Activated gamma-delta T cell (primary cell): ENCODE results near the gene STRADA.
"Not testable (repeated sequence)": the region's sequence is repeated elsewhere in the genome, so short reads cannot be mapped to it uniquely, and the experiment has no call there.

Experiments
- DNase-seq: peaks from one replicate; lab custom pipeline; 2025; lab: John Stamatoyannopoulos, UW

STRADA gene

GRCh38 chr17:63754046-63754445, 12.4 kb upstream of the STRADA start:
- DNase-seq = no peak

DNA sequence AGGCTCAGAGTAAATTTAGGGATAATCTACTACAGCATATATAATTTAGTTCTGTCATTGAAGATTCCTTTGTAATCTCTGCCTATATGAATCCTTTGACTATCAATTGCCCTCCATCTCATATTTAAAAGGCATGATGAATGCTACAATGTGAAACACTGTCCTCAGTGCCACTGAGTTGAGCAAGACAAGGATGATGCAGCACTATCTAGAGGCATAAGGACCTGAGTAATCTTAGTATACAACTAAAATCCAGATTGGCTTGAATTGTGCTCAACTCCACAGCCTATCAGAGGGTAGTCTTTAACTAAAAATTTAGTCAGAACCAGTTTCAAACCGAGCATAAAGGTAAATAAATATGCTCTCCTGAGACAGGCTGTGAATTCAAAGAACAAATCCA, 11.6 kb upstream of the STRADA start:
- DNase-seq = no peak

- DNase-seq = no peak
Observed at GRCh38 chr17:63752707-63753106, 11.1 kb upstream of the STRADA start.

DNA sequence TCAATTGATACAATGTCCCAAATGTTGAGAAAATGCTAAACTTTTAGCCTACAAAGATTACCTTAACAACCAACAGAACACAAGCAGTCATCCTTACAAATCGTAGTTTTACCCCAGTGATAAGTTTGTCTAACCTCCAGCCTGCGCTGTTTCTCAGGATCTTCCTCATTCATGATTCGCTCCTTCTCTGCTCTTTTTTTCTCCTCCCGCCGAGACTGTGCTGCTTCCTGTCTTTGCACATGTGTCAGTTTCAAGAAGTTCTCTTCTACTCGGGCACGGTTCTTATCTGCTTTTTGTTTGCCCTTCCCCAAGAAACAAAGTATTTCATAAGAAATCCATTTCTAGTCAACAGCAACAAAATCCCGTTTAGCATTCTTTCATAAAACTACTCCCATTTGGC, 10.2 kb upstream of the STRADA start:
- DNase-seq = no peak

DNA sequence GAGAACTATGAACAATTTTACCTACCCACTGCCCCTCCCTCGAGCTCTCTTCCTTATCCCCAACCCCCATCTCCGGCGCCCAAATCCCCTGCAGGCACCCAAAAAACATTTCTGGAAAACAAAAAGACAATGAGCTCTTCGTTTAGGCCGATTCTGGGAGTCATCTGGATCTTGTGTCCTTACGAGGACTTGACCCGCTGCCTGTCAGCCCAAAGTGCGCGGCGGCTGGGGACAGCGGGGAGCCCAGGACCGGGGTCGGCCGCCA, 524 bp downstream of the STRADA start:
- DNase-seq = no peak

DNA sequence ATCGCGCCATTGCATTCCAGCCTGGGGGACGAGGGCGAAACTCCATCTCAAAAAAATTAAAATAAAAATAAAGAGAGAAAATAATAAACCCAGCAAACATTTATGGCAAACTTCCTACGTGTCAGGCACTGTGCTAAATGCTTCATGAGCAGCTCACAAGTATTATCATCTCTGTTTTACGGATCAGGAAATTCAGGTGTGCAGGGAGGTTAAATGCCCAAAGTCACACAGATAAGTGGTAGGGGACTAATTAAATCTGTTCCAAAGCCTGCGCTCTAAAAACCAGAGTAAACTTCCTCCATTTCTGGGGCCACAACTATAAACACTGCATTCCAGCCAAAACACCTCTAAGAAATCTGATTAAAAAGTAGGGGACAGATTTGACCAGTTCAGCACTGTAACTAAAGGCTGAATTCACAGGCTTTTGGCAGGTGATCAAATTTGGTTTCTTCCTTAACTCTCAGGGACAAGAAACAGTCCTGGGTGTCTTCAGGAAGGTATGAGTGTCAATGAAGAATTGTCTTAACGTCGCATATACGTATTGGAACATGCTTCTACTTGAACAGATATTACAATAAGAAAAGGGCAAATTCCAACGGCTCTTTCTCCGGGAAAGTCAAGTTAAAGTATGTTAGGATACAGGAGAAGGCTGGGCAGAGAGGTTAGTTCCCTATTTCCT, 996 bp downstream of the STRADA start:
- DNase-seq = no peak

DNA sequence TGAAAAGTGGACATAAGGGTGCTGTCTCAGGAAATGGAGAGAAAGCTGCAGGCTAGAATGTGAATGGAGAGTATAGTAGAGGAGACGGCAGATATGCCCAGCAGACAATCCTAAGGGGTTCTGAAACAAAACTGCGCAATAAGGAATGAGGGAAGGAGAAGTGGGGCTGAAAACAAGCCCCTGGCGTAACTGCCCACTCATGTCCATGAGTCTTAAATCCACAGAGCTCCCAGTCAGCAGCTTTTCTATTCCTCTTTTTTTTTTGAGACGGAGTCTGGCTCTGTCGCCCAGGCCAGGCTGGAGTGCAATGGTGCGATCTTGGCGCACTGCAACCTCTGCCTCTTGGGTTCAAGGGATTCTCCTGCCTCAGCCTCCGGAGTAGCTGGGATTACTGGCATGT, 5.9 kb downstream of the STRADA start:
- DNase-seq = no peak

DNA sequence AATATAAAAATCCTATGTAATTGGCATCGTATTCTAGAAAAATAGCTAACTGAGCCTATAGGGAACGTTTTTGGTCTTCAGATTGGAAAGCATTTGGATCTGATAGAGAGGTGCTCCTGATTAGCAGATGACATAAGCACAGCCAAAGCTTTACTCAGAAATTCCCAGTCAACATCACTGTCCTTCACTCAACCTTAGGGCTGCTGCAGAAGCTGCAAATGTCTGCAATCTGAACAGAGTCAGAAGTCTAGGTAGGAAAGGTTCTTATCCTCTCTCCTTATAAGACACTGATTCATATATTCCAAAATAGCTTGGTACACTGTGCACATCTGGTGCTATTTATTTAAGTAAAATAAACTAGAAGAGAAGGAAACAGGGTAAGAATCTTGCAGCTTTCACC, 19.2 kb downstream of the STRADA start:
- DNase-seq = no peak

- DNase-seq = not testable (repeated sequence)
Observed at GRCh38 chr17:63720194-63720593, 21.4 kb downstream of the STRADA start.

DNA sequence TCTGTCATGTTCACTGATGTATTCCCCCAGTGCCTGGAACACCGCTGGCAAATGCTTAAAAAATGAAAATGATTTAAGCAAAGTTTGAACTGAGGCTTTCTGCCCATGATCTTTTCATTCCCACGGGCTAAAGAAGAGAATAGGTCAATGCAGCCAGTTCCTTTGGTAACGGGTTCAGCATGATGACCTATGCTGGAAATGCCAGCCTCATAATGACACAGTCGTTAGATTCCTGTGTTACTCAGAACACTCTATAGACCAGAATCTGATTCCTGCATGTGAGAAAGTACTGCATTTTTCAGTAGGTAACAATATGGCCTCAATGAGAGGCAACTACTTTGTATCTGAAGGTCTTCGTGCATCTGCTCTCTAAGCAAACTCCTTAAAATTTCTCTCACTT, 22.6 kb downstream of the STRADA start:
- DNase-seq = no peak

GRCh38 chr17:63716426-63716825, 25.2 kb downstream of the STRADA start:
- no peak for DNase-seq

GRCh38 chr17:63714550-63715277, 26.9 kb downstream of the STRADA start:
- DNase-seq = no peak

GRCh38 chr17:63709110-63709509, 32.5 kb downstream of the STRADA start:
- no peak for DNase-seq

DNA sequence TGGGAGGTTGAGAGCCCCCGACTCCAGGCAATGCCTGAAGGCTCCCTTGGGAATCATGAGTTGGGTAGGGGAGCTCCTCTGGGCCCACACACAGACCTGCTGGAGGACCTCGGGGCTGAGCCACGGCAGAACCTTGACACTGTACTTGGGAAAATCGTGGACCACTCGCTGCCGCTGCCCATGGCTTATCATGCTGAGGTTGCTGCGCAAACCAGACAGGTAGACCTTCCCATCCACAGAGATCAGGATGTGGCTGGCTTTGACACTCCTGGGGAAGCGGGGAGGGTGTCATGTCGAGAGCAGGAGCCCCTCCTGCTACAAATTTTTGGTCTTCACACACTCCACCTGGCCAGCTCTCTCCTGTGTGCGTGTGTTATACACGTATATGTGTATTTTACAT, 34.4 kb downstream of the STRADA start:
- DNase-seq = no peak

GRCh38 chr17:63706336-63707082, 35.1 kb downstream of the STRADA start:
- DNase-seq = no peak

DNA sequence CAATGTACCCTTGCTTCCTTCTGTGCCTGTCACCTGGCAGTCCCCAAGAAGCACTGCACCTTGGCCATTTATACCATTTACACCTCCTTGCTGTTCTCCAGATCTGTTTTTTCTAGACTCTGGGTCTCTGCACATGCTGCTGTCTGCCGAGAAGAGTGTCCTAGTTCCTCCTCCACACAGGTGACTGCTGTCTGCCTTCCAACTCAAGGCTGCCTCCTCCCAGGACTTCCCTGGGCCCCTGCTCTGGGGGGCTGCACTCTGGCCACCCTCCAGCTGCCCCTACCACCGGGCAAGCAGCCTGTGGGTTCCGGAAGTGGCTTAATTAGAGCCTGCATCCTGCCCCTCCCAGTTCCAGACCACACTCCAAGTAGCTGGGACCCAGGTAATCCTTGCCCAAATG, 35.9 kb downstream of the STRADA start:
- no peak for DNase-seq

DNA sequence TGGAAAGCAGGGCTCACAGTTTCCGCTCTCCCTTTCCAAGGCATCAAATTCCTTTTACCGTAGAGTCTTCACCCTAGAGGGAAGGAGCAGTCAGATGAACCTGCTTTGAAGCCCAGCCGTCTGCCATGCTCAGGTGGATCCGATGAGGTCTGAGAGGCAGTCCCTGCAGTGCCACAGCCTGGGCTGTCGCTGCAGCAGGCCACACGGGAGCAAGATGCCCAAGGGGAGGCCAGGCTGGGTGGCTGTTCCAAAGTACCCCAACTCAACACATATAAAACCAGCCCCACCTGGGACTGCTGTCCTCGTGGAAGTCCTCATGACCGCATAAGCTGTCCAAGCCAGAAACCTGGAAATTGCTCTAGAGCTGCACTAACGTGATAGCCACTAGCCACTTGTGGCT, 36.8 kb downstream of the STRADA start:
- no peak for DNase-seq

- DNase-seq = no peak
Observed at GRCh38 chr17:63704259-63704576, 37.4 kb downstream of the STRADA start.

GRCh38 chr17:63703556-63704258, 37.9 kb downstream of the STRADA start:
- no peak for DNase-seq

- no peak for DNase-seq
Observed at GRCh38 chr17:63703029-63703428, 38.6 kb downstream of the STRADA start.

DNA sequence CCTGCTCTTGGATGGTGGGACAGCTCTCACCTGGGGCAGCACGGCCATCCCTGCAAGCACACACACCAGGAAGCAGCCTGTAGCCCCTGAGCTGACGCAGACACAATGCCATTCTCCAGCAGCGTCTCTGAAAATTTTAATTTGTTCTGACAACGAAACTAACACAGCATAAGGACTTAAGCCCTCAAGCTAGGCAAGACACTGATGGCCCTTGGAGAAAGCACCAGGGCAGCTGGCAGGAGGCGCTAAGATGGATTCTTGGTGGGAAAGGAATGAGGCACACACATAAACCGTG, 38.9 kb downstream of the STRADA start:
- no peak for DNase-seq

DNA sequence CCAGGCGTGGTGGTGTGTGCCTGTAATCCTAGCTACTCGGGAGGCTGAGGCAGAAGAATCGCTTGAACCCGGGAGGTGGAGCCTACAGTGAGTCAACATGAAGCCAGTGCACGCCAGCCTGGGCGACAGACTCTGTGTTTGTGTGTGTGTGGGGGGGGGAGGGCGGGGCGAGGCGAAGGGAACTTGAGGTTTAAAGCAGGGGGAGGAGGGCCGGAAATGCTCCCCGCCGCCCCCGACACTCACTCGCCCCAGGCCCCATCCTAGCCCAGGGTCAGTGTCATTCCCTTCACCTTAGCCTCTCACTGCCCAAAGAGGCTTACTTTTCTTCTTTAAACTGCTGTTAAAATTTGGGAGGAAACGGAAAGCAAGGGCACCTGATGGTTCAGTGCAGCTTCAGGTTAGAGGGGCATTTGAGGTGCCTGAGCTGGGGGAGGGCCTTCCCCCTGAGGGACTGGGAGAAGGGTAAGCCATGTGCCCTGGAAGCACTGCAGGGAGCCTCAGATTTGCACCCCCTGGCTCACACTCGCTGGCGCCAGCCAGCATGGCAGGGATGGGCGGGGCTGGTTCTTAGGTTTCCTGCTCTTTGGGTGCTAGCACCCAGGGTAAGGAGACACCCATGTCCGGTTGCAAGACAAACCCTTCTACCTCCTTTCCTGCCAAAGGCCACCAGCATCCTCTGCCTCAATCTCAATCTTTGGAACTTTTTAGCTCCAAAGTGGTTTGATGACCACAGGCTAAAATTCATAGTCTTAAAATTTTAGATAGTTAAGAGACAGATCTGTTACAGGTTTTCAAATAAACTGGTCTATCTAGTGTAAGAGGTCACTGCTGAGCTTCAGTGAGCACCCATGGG, 39.5 kb downstream of the STRADA start:
- DNase-seq = peak; percentile 50
